ENCODE data around the gene MBOAT7. TPM values are rescaled to one million over a fixed set of nuclear protein-coding genes. Genes with fewer than 3 reads are reported as not detected.
A peak's percentile ranks its signal among the peaks of the same experiment; 100 is the strongest.

Gene MBOAT7
- total and polyA plus RNA-seq, 8 donors, result 48.1 to 102 (median 56.3) TPM

- no peak for TF ChIP-seq CTCF (IDR thresholded peaks at IDR 0.05)
- H3K27ac ChIP-seq, result peak overlapping the region in 1 of 2 donors; percentile 92
- H3K36me3 ChIP-seq, result peaks cover 0 to 20% of the 10 kb centered on the region in 2 donors
- H3K4me1 ChIP-seq, result peaks cover 17 to 52% of the 10 kb centered on the region in 2 donors
- intact Hi-C loops (cut with DNase I), result no loop called here
- peak overlapping the region; percentile 94 to 99 for H3K4me3 ChIP-seq
- peak; percentile 89 for ATAC-seq
- peak; percentile 98 to 100 (median 100) for DNase-seq
- H3K27me3 ChIP-seq, result no peaks in the 10 kb centered on the region
- H3K9me3 ChIP-seq, result no peaks in the 10 kb centered on the region
Measured at GRCh38 chr19:54136864-54137698, 52.3 kb downstream of the MBOAT7 start.

GRCh38 chr19:54136086-54136863 lies 53.1 kb downstream of the MBOAT7 start:
- no peaks in the 10 kb centered on the region for H3K27me3 ChIP-seq
- ATAC-seq, result no peak
- peak in 1 of 4 donors; percentile 73 for DNase-seq
- intact Hi-C loops (cut with DNase I), result no loop called here
- H3K4me3 ChIP-seq, result peak overlapping the region; percentile 28 to 99
- no peak for TF ChIP-seq CTCF (IDR thresholded peaks at IDR 0.05)
- no peaks in the 10 kb centered on the region for H3K9me3 ChIP-seq
- peaks cover 17 to 47% of the 10 kb centered on the region in 2 donors for H3K4me1 ChIP-seq
- H3K36me3 ChIP-seq, result peaks cover 0 to 28% of the 10 kb centered on the region in 2 donors
- H3K27ac ChIP-seq, result peak overlapping the region in 1 of 2 donors; percentile 92

- H3K27me3 ChIP-seq, result no peaks in the 10 kb centered on the region
- no peak overlapping the region for H3K4me3 ChIP-seq
- no peak for DNase-seq
- no peak overlapping the region for H3K27ac ChIP-seq
- H3K9me3 ChIP-seq, result no peaks in the 10 kb centered on the region
- TF ChIP-seq CTCF (IDR thresholded peaks at IDR 0.05), result no peak
- peaks cover 0 to 37% of the 10 kb centered on the region in 2 donors for H3K36me3 ChIP-seq
- intact Hi-C loops (cut with DNase I), result no loop called here
- ATAC-seq, result no peak
- peaks cover 9 to 25% of the 10 kb centered on the region in 2 donors for H3K4me1 ChIP-seq
Measured at GRCh38 chr19:54133957-54134590, 55.3 kb downstream of the MBOAT7 start.

- Histone ChIP-seq H3K9me3 (no peaks in the 10 kb centered on the region), H3K4me1 (peaks cover 6 to 19% of the 10 kb centered on the region in 2 donors), H3K27me3 (no peaks in the 10 kb centered on the region), H3K36me3 (peaks cover 0 to 43% of the 10 kb centered on the region in 2 donors), H3K27ac (no peak overlapping the region), H3K4me3 (no peak overlapping the region)
- ATAC-seq (no peak), DNase-seq (peak in 1 of 4 donors; percentile 44)
- intact Hi-C loops (cut with DNase I), result no loop called here
- TF ChIP-seq CTCF (IDR thresholded peaks at IDR 0.05), result no peak
Measured at GRCh38 chr19:54133312-54133956, 55.9 kb downstream of the MBOAT7 start.

Data from left lung (tissue), 10 donors.